ENCODE measurements around the gene AARS2.
A peak's percentile ranks its signal among the peaks of the same experiment; 100 is the strongest.

Gene AARS2

GRCh38 chr6:44265007-44265721, 48.0 kb downstream of the AARS2 start, which contains the start of gene NFKBIE:
NFKBIE (minus strand) TSS chr6:44265551; CDS start chr6:44265346, 205 bp downstream.
- H3K4me3 ChIP-seq (ENCODE audit: low read depth, low read length), result peak within 1 kb of the TSS; percentile 71
- H3K27me3 ChIP-seq (ENCODE audit: control insufficient read depth, insufficient read depth, low read length), result no peaks in the 10 kb centered on the region
- TF ChIP-seq CTCF (IDR thresholded peaks at IDR 0.05), result peak; percentile 11
- H2AFZ ChIP-seq, result peak within 1 kb of the TSS; percentile 93
- H3K36me3 ChIP-seq (ENCODE audit: control insufficient read depth, insufficient read depth, low read length), result no peaks in the 10 kb centered on the region
- peak within 1 kb of the TSS; percentile 29 for H3K9ac ChIP-seq
- H3K79me2 ChIP-seq, result no peaks in the 10 kb centered on the region
- peak within 1 kb of the TSS; percentile 92 for H3K4me2 ChIP-seq (ENCODE audit: low read length)
- H3K9me3 ChIP-seq (ENCODE audit: control insufficient read depth, low read length), result no peaks in the 10 kb centered on the region
- peaks cover 15% of the 10 kb centered on the region for H3K4me1 ChIP-seq
- H3K27ac ChIP-seq, result peak within 1 kb of the TSS; percentile 40

- H3K4me3 ChIP-seq (ENCODE audit: low read depth, low read length), result peak overlapping the region; percentile 71
- no peaks in the 10 kb centered on the region for H3K27me3 ChIP-seq (ENCODE audit: control insufficient read depth, insufficient read depth, low read length)
- H3K4me2 ChIP-seq (ENCODE audit: low read length), result peak overlapping the region; percentile 92
- H3K9ac ChIP-seq, result peak overlapping the region; percentile 29
- peak overlapping the region; percentile 93 for H2AFZ ChIP-seq
- no peak for TF ChIP-seq CTCF (IDR thresholded peaks at IDR 0.05)
- H3K4me1 ChIP-seq, result peaks cover 15% of the 10 kb centered on the region
- H3K79me2 ChIP-seq, result no peaks in the 10 kb centered on the region
- no peaks in the 10 kb centered on the region for H3K9me3 ChIP-seq (ENCODE audit: control insufficient read depth, low read length)
- peak overlapping the region; percentile 40 for H3K27ac ChIP-seq
- no peaks in the 10 kb centered on the region for H3K36me3 ChIP-seq (ENCODE audit: control insufficient read depth, insufficient read depth, low read length)
Observed at GRCh38 chr6:44264154-44265006, 48.8 kb downstream of the AARS2 start.

GRCh38 chr6:44263354-44264100, 49.6 kb downstream of the AARS2 start:
- Histone ChIP-seq H3K27ac (no peak overlapping the region), H3K9me3 (ENCODE audit: control insufficient read depth, low read length) (no peaks in the 10 kb centered on the region), H3K9ac (no peak overlapping the region), H3K27me3 (ENCODE audit: control insufficient read depth, insufficient read depth, low read length) (no peaks in the 10 kb centered on the region), H2AFZ (no peak overlapping the region), H3K36me3 (ENCODE audit: control insufficient read depth, insufficient read depth, low read length) (no peaks in the 10 kb centered on the region), H3K4me3 (ENCODE audit: low read depth, low read length) (peak overlapping the region; percentile 71), H3K4me1 (peaks cover 15% of the 10 kb centered on the region), H3K79me2 (no peaks in the 10 kb centered on the region), H3K4me2 (ENCODE audit: low read length) (peak overlapping the region; percentile 92)
- no peak for TF ChIP-seq CTCF (IDR thresholded peaks at IDR 0.05)

GRCh38 chr6:44262467-44263353, 50.4 kb downstream of the AARS2 start:
- Histone ChIP-seq H3K4me3 (ENCODE audit: low read depth, low read length) (no peak overlapping the region), H3K79me2 (no peaks in the 10 kb centered on the region), H2AFZ (no peak overlapping the region), H3K9ac (no peak overlapping the region), H3K9me3 (ENCODE audit: control insufficient read depth, low read length) (no peaks in the 10 kb centered on the region), H3K4me1 (peaks cover 18% of the 10 kb centered on the region), H3K27ac (no peak overlapping the region), H3K27me3 (ENCODE audit: control insufficient read depth, insufficient read depth, low read length) (no peaks in the 10 kb centered on the region), H3K36me3 (ENCODE audit: control insufficient read depth, insufficient read depth, low read length) (no peaks in the 10 kb centered on the region), H3K4me2 (ENCODE audit: low read length) (no peak overlapping the region)
- no peak for TF ChIP-seq CTCF (IDR thresholded peaks at IDR 0.05)
